Lower leg skin (tissue), 3 donors: ENCODE measurements around the gene ANO1.

Experiments
- CTCF ChIP-seq, 3 donors: fragments of 450-650 bp; IDR thresholded peaks; one replicate each; pipeline ENCODE4 v1.5.1; 2016; ENCODE audit warnings: antibody characterized with exemption in 3 of 3, mild to moderate bottlenecking in 3 of 3, moderate library complexity in 2 of 3
- POLR2A ChIP-seq, 2 donors: fragments of 450-650 bp; IDR thresholded peaks; one replicate each; pipeline ENCODE4 v1.6.1; 2016 to 2017; ENCODE audit warnings: antibody characterized with exemption in 2 of 2, mild to moderate bottlenecking in 1 of 2, moderate library complexity in 1 of 2

GRCh38 chr11:70118642-70119041 is 40.5 kb downstream of the ANO1 start:
- TF ChIP-seq POLR2A (IDR thresholded peaks at IDR 0.05) (no peak), CTCF (IDR thresholded peaks at IDR 0.05) (no peak)
